ENCODE data around the gene CBX5.
"Not testable (repeated sequence)": the region's sequence is repeated elsewhere in the genome, so short reads cannot be mapped to it uniquely, and the experiment has no call there.

CBX5 gene

GRCh38 chr12:54279632-54280467 is at the start of gene CBX5:
Gene CBX5 (minus strand): TSS chr12:54280122. CDS start chr12:54257650, 22,472 bp downstream.
- DNase-seq (ENCODE audit: low read depth, low spot score), result peak; percentile 100

- no peak for DNase-seq (ENCODE audit: low read depth, low spot score)
Observed at GRCh38 chr12:54328595-54329337, 48.8 kb upstream of the CBX5 start.

- not testable (repeated sequence) for DNase-seq (ENCODE audit: low read depth, low spot score)
Observed at GRCh38 chr12:54325442-54326109, 45.7 kb upstream of the CBX5 start.

- peak; percentile 99 for DNase-seq (ENCODE audit: low read depth, low spot score)
Observed at GRCh38 chr12:54324617-54325441, 44.9 kb upstream of the CBX5 start, which contains the start of gene COPZ1. Gene COPZ1 (plus strand): TSS chr12:54325131. CDS start chr12:54325164, 33 bp downstream.

GRCh38 chr12:54321363-54321762 is 41.4 kb upstream of the CBX5 start:
- DNase-seq (ENCODE audit: low read depth, low spot score), result no peak

GRCh38 chr12:54312309-54312708 is 32.4 kb upstream of the CBX5 start:
- not testable (repeated sequence) for DNase-seq (ENCODE audit: low read depth, low spot score)

- no peak for DNase-seq (ENCODE audit: low read depth, low spot score)
Observed at GRCh38 chr12:54311051-54311450, 31.1 kb upstream of the CBX5 start.

GRCh38 chr12:54306925-54307741 is 27.2 kb upstream of the CBX5 start:
- DNase-seq (ENCODE audit: low read depth, low spot score), result no peak

- DNase-seq (ENCODE audit: low read depth, low spot score), result peak; percentile 51
Observed at GRCh38 chr12:54304187-54304810, 24.4 kb upstream of the CBX5 start.

GRCh38 chr12:54303640-54304039 is 23.7 kb upstream of the CBX5 start:
- DNase-seq (ENCODE audit: low read depth, low spot score), result no peak

- DNase-seq (ENCODE audit: low read depth, low spot score), result no peak
Observed at GRCh38 chr12:54301428-54302048, 21.6 kb upstream of the CBX5 start.

- peak; percentile 87 for DNase-seq (ENCODE audit: low read depth, low spot score)
Observed at GRCh38 chr12:54300732-54301427, 21.0 kb upstream of the CBX5 start, which contains the start of gene NFE2. Gene NFE2 (minus strand): TSS chr12:54301015. CDS start chr12:54295248, 5,767 bp downstream.

GRCh38 chr12:54300225-54300731 is 20.4 kb upstream of the CBX5 start:
- DNase-seq (ENCODE audit: low read depth, low spot score), result no peak

- DNase-seq (ENCODE audit: low read depth, low spot score), result no peak
Observed at GRCh38 chr12:54299515-54300224, 19.7 kb upstream of the CBX5 start.

- DNase-seq (ENCODE audit: low read depth, low spot score), result no peak
Observed at GRCh38 chr12:54298904-54299303, 19.0 kb upstream of the CBX5 start.

- no peak for DNase-seq (ENCODE audit: low read depth, low spot score)
Observed at GRCh38 chr12:54296393-54297099, 16.6 kb upstream of the CBX5 start.

- DNase-seq (ENCODE audit: low read depth, low spot score), result no peak
Observed at GRCh38 chr12:54294953-54295566, 15.1 kb upstream of the CBX5 start.
